H1 (cell line): Measurements from ENCODE around the gene ISCA2. TPM values are rescaled to one million over a fixed set of nuclear protein-coding genes. Genes with fewer than 3 reads are reported as not detected.

Experiments
- CTCF ChIA-PET: fragments of 300-600 bp; sonication (Branson Sonifier 250); formaldehyde crosslinking; loops from one replicate; lab custom pipeline; 2021; ENCODE audit not compliant: partially characterized antibody; lab: Charles Lee
- POLR2A ChIA-PET: fragments of 300-600 bp; sonication (Branson Sonifier 250); formaldehyde crosslinking; loops from one replicate; lab custom pipeline; 2021; ENCODE audit warnings: inconsistent platforms; ENCODE audit not compliant: partially characterized antibody; lab: Charles Lee
- DNase-seq, 2 experiments: peaks; one replicate each; pipeline versions ENCODE4 v3.0.0 to v3.0.0-alpha.2; 2010 to 2022; ENCODE audit warnings: low spot score in 2 of 2, low read depth in 1 of 2, mixed read lengths in 1 of 2
- FAIRE-seq: peaks from 2 replicates; lab custom pipeline; 2011; peaks lifted over from hg19 to GRCh38; lab: Jason Lieb, UNC
- H2AFZ ChIP-seq: 2 replicates; pipeline ENCODE4 v1.8.1; 2012; ENCODE audit warnings: low read length, inconsistent platforms
- H2AK5ac ChIP-seq: 2 replicates; pipeline ENCODE4 v1.6.1; 2013; ENCODE audit warnings: low read depth, low read length
- H2BK120ac ChIP-seq: replicated peaks from 2 replicates; pipeline ENCODE3; 2013; ENCODE audit warnings: low read depth, low read length, inconsistent platforms
- H2BK12ac ChIP-seq: 2 replicates; pipeline ENCODE4 v1.6.1; 2013; ENCODE audit warnings: low read depth, low read length
- H2BK15ac ChIP-seq: 2 replicates; pipeline ENCODE4 v1.6.1; 2013; ENCODE audit warnings: low read length
- H2BK20ac ChIP-seq: 2 replicates; pipeline ENCODE4 v1.6.1; 2013; ENCODE audit warnings: low read length
- H2BK5ac ChIP-seq: 2 replicates; pipeline ENCODE4 v1.6.1; 2013; ENCODE audit warnings: low read depth, low read length
- H3K14ac ChIP-seq: 2 replicates; pipeline ENCODE4 v1.6.1; 2013; ENCODE audit warnings: inconsistent platforms; ENCODE audit not compliant: insufficient read length
- H3K18ac ChIP-seq: 2 replicates; pipeline ENCODE4 v1.6.1; 2013; ENCODE audit warnings: low read length; ENCODE audit errors: extremely low read depth
- H3K23ac ChIP-seq: 2 replicates; pipeline ENCODE4 v1.6.1; 2013; ENCODE audit warnings: inconsistent platforms; ENCODE audit not compliant: insufficient read length
- H3K23me2 ChIP-seq: 2 replicates; pipeline ENCODE4 v1.6.1; 2013; ENCODE audit warnings: low read depth, low read length
- H3K27ac ChIP-seq: 2 replicates; pipeline ENCODE4 v1.6.1; 2011; ENCODE audit warnings: low read depth, low read length, inconsistent platforms
- H3K27me3 ChIP-seq, 4 experiments: replicated peaks in 1 of 4; 1 replicate in 1 of 4; 2 replicates in 3 of 4; pipeline versions ENCODE4 v1.6.1 to v1.8.1; 2011 to 2013; ENCODE audit warnings: low read length in 3 of 4, mild to moderate bottlenecking in 3 of 4, inconsistent platforms in 2 of 4, mixed read lengths in 2 of 4, moderate library complexity in 1 of 4; ENCODE audit not compliant: control insufficient read depth in 3 of 4, insufficient read depth in 3 of 4; ENCODE audit errors: extremely low read depth in 1 of 4
- H3K36me3 ChIP-seq, 4 experiments: 2 replicates each; pipeline versions ENCODE4 v1.6.1 to v1.8.1; 2011 to 2013; ENCODE audit warnings: mild to moderate bottlenecking in 4 of 4, low read length in 3 of 4, moderate library complexity in 2 of 4, control low read depth in 1 of 4, inconsistent platforms in 1 of 4; ENCODE audit not compliant: insufficient read depth in 4 of 4, control insufficient read depth in 2 of 4
- H3K4ac ChIP-seq: replicated peaks from 2 replicates; pipeline ENCODE3; 2013; ENCODE audit warnings: low read length, low read depth, mixed read lengths, inconsistent platforms; ENCODE audit not compliant: insufficient read length
- H3K4me1 ChIP-seq, 4 experiments: replicated peaks in 1 of 4; 1 replicate in 1 of 4; 2 replicates in 3 of 4; pipeline versions ENCODE4 v1.6.1 to v1.8.1; 2011 to 2013; ENCODE audit warnings: low read length in 3 of 4, inconsistent platforms in 2 of 4, mixed read lengths in 1 of 4; ENCODE audit not compliant: insufficient read depth in 4 of 4, control insufficient read depth in 3 of 4
- H3K4me2 ChIP-seq, 2 experiments: 2 replicates each; pipeline versions ENCODE4 v1.6.1 to v1.8.1; 2011 to 2013; ENCODE audit warnings: low read depth in 2 of 2, low read length in 2 of 2, control low read depth in 1 of 2, inconsistent platforms in 1 of 2, mild to moderate bottlenecking in 1 of 2; ENCODE audit not compliant: insufficient read depth in 1 of 2
- H3K4me3 ChIP-seq, 4 experiments: fragments of 200-600, 300-600 bp in 1 of 4; sonication (generic), shearing (Covaris generic), sonication (Bioruptor Twin) in 1 of 4; 2 replicates each; pipeline versions ENCODE4 v1.5.1 to v1.8.1; 2011 to 2016; ENCODE audit warnings: low read length in 4 of 4, low read depth in 3 of 4, control low read depth in 2 of 4, inconsistent platforms in 2 of 4, mild to moderate bottlenecking in 2 of 4, mixed read lengths in 1 of 4, moderate library complexity in 1 of 4; ENCODE audit not compliant: insufficient read depth in 2 of 4; ENCODE audit errors: extremely low read depth in 1 of 4
- H3K56ac ChIP-seq: replicated peaks from 2 replicates; pipeline ENCODE3; 2013; ENCODE audit warnings: low read depth, mild to moderate bottlenecking, mixed read lengths, low read length, inconsistent platforms; ENCODE audit not compliant: insufficient read length
- H3K79me1 ChIP-seq: 2 replicates; pipeline ENCODE4 v1.6.1; 2013; ENCODE audit warnings: low read depth, low read length, control low read depth
- H3K79me2 ChIP-seq, 2 experiments: 2 replicates each; pipeline versions ENCODE4 v1.6.1 to v1.8.1; 2012 to 2013; ENCODE audit warnings: low read length in 2 of 2, mild to moderate bottlenecking in 2 of 2, inconsistent platforms in 1 of 2; ENCODE audit not compliant: insufficient read depth in 2 of 2, control insufficient read depth in 1 of 2
- H3K9ac ChIP-seq, 4 experiments: replicated peaks in 1 of 4; 1 replicate in 1 of 4; 2 replicates in 3 of 4; pipeline versions ENCODE4 v1.6.1 to v1.8.1; 2011 to 2013; ENCODE audit warnings: low read depth in 3 of 4, low read length in 3 of 4, control low read depth in 2 of 4, mild to moderate bottlenecking in 2 of 4, moderate library complexity in 2 of 4, inconsistent platforms in 1 of 4; ENCODE audit errors: extremely low read depth in 1 of 4
- H3K9me3 ChIP-seq, 2 experiments: 2 replicates each; pipeline versions ENCODE4 v1.6.1 to v1.8.1; 2012 to 2013; ENCODE audit warnings: mild to moderate bottlenecking in 2 of 2, moderate library complexity in 2 of 2, control low read depth in 1 of 2, inconsistent platforms in 1 of 2, low read depth in 1 of 2, low read length in 1 of 2, mixed read lengths in 1 of 2; ENCODE audit not compliant: insufficient read depth in 2 of 2
- H4K20me1 ChIP-seq, 2 experiments: replicated peaks in 1 of 2; 2 replicates each; pipeline versions ENCODE3 to v1.8.1; 2011 to 2013; ENCODE audit warnings: inconsistent platforms in 2 of 2, low read length in 2 of 2, mild to moderate bottlenecking in 1 of 2; ENCODE audit not compliant: insufficient read depth in 2 of 2, control insufficient read depth in 1 of 2
- H4K5ac ChIP-seq: 2 replicates; pipeline ENCODE4 v1.6.1; 2013; ENCODE audit warnings: low read length, low read depth, mixed read lengths, inconsistent platforms; ENCODE audit not compliant: insufficient read length
- H4K8ac ChIP-seq: 2 replicates; pipeline ENCODE4 v1.8.0; 2013; ENCODE audit warnings: mild to moderate bottlenecking, moderate library complexity, low read length, inconsistent platforms; ENCODE audit not compliant: insufficient read depth; ENCODE audit errors: extremely low read depth
- H4K91ac ChIP-seq: replicated peaks from 2 replicates; pipeline ENCODE3; 2013; ENCODE audit warnings: low read length, mixed read lengths, inconsistent platforms; ENCODE audit not compliant: insufficient read length
- CHD2 ChIP-seq: IDR thresholded peaks from 2 replicates; pipeline ENCODE4 v1.6.1; 2012; ENCODE audit warnings: low read length, improper control_type of control experiment
- CTBP2 ChIP-seq: IDR thresholded peaks from 2 replicates; pipeline ENCODE4 v1.7.0; 2011; ENCODE audit warnings: borderline replicate concordance, mild to moderate bottlenecking, moderate library complexity, mixed read lengths, low read length; ENCODE audit not compliant: insufficient read depth, insufficient read length
- EZH2 ChIP-seq: fragments of 200-600 bp; sonication (generic); IDR thresholded peaks from 2 replicates; pipeline ENCODE4 v1.7.1; 2012; ENCODE audit warnings: low read depth, mild to moderate bottlenecking, moderate library complexity, low read length, inconsistent platforms; ENCODE audit not compliant: severe bottlenecking
- POLR2AphosphoS5 ChIP-seq: IDR thresholded peaks from 2 replicates; pipeline ENCODE4 v1.6.1; 2011; ENCODE audit warnings: low read depth, low read length
- RFX5 ChIP-seq: IDR thresholded peaks from 2 replicates; pipeline ENCODE4 v1.6.1; 2011; ENCODE audit warnings: low read depth, low read length, improper control_type of control experiment, borderline replicate concordance
- TBP ChIP-seq: IDR thresholded peaks from 2 replicates; pipeline ENCODE4 v1.6.1; 2011; ENCODE audit warnings: low read depth, low read length, improper control_type of control experiment
- YY1 ChIP-seq: IDR thresholded peaks from 2 replicates; pipeline ENCODE4 v1.6.1; 2011; ENCODE audit warnings: low read depth, mild to moderate bottlenecking, low read length
- WGBS, 2 experiments: shearing (Covaris generic) in 1 of 2; methylation state at CpG; one replicate each; pipeline versions ENCODE4 v1.1.6 to v1.1.7; 2013 to 2015; ENCODE audit warnings: low lambda C conversion rate in 2 of 2, mixed read lengths in 2 of 2, inconsistent platforms in 1 of 2, low coverage in 1 of 2, missing lambda C conversion rate in 1 of 2; ENCODE audit not compliant: insufficient replicate concordance in 2 of 2, insufficient coverage in 1 of 2, insufficient read length in 1 of 2; ENCODE audit errors: extremely low coverage in 1 of 2, missing lambda C conversion rate in 1 of 2; 5-methylcytosine and 5-hydroxymethylcytosine counted together
- polyA plus RNA-seq, 7 experiments: library from polyadenylated mRNA; depleted of rRNA in 3 of 7; stranded (reverse) in 5 of 7; unstranded in 2 of 7; fragments of >200 nt in 5 of 7; fragments of 200-250 nt in 2 of 7; gene quantifications; 1 replicate in 5 of 7; 2 replicates in 1 of 7; 4 replicates in 1 of 7; pipeline versions ENCODE4 v1.2.1 to v1.2.3, GENCODE V29; 2011 to 2013; ENCODE audit warnings: missing spikeins in 2 of 7, mixed read lengths in 2 of 7
- total RNA-seq: library from RNA; stranded (reverse); fragmentation: NEBNext Ultra II Directional; extraction: Animal tissue kit (Norgen Biotek cat#: 25700); gene quantifications from 2 replicates; pipeline ENCODE4 v1.2.1, GENCODE V29; 2021
- TF ChIP-seq, protein P1 (sequence below): IDR thresholded peaks from 2 replicates; pipeline ENCODE4 v1.6.1; 2011; ENCODE audit warnings: low read depth, mild to moderate bottlenecking, low read length; ENCODE audit not compliant: insufficient read depth

The ISCA2 gene
- total and polyA plus RNA-seq, 2 of the 8 experiments (the other 6 are each of a cell fraction or from before 2014, with no cell fraction given): 43.5 to 78.6 TPM

DNA sequence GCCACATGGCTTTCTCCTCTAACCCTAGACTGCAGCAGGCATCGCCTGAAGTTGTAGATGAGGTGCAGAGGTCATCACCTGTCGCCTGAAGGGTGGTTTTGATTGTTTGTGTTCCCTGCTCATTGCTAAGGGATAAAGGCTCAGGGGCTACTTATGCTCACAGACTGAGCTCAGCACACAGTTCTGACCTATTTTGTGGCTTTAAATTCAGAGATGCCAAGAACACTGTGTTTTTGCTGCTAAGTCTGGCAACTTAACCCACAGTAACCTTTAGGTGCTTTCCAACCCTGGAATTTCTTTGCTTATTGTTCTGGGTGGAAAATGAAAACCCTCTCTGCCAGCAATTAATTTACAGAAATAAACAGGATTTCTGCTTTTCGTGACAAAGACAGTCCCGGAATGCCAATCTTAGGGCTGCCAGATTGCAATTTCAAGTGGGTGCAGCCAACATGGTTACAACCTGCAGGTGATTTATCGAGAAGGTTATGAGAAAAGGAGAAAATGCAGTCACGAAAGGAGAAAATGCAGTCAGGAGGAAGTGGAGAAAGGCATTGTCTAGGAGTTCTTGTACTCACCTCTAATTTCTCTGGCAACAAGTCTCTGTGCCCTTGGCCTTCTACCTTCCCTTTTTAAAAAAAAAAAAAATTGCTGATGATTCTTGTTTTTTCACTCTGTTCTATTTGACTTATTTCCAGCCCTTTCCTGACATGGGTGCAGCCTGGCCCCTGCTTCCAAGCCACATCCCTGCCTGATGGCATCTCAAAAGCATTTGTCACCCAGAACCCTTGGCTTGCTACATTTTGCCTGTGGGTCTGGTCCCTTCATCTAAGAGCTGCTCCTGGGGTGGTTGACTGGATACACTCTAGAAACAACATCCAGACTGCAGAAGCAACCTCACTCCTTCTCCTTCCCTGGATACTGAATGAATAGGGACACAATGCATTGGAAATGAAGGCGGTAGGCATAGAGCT lies 23.7 kb upstream of the ISCA2 start:
- Histone ChIP-seq H4K20me1 (no peaks in the 10 kb centered on the region), H3K4me1 (no peaks in the 10 kb centered on the region), H3K79me1 (no peaks in the 10 kb centered on the region), H3K79me2 (no peaks in the 10 kb centered on the region), H2AFZ (no peak overlapping the region), H3K23ac (no peak overlapping the region), H2BK20ac (no peak overlapping the region), H3K56ac (no peak overlapping the region), H2BK5ac (no peak overlapping the region), H3K36me3 (peaks cover 0 to 21% (median 3%) of the 10 kb centered on the region in 4 experiments; a peak in 3 of 8 replicates), H3K27ac (no peak overlapping the region), H2BK12ac (no peak overlapping the region), H2AK5ac (no peak overlapping the region), H3K27me3 (no peaks in the 10 kb centered on the region), H3K14ac (no peak overlapping the region), H3K4me2 (no peak overlapping the region), H4K5ac (no peak overlapping the region), H2BK120ac (no peak overlapping the region), H3K9me3 (no peaks in the 10 kb centered on the region), H4K91ac (no peak overlapping the region), H2BK15ac (no peak overlapping the region), H3K4me3 (no peak overlapping the region), H3K9ac (no peak overlapping the region; a peak in 1 of 7 replicates), H3K18ac (no peak overlapping the region), H3K4ac (no peak overlapping the region), H4K8ac (no peak overlapping the region), H3K23me2 (no peaks in the 10 kb centered on the region; the same call in 1 of the 2 replicates)
- ChIA-PET CTCF (interaction anchor here (0.5 to 18.2 kb wide), 9 partner anchors 8 to 179 kb away, joined by 3 to 181 read pairs (median 5); no protein-coding TSS in a partner anchor), POLR2A (interaction anchor here (1.2 to 1.7 kb wide), 2 partner anchors 8 to 108 kb away, joined by 4 to 6 read pairs; no protein-coding TSS in a partner anchor)
- DNase-seq: peak in 1 of 2 experiments; percentile 11
- 94% methylated on average over 7 of the region's 7 CpGs; no CpG with 5 or more reads in 1 of the 2 experiments for WGBS, 2 experiments
- no peak for FAIRE-seq
- no peak for TF ChIP-seq RFX5
- TF ChIP-seq TBP: no peak
- TF ChIP-seq, protein P1, sequence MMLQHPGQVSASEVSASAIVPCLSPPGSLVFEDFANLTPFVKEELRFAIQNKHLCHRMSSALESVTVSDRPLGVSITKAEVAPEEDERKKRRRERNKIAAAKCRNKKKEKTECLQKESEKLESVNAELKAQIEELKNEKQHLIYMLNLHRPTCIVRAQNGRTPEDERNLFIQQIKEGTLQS: no peak
- TF ChIP-seq YY1: no peak
- no peak for TF ChIP-seq CHD2
- no peak for TF ChIP-seq EZH2
- TF ChIP-seq POLR2AphosphoS5: no peak
- no peak for TF ChIP-seq CTBP2
